ACC112 (cell line): ENCODE measurements around the gene PLD1.

ENCODE experiments used
- H2AFZ ChIP-seq: fragments of 200-600 bp; sonication (generic); one replicate; pipeline ENCODE4 v1.6.0; 2017; ENCODE audit warnings: antibody characterized with exemption, low read length; ENCODE audit not compliant: unreplicated experiment
- H3K27ac ChIP-seq: fragments of 200-600 bp; sonication (generic); 2 replicates; pipeline ENCODE4 v1.5.1; 2014; ENCODE audit warnings: low read depth, mild to moderate bottlenecking, antibody characterized with exemption, low read length, moderate library complexity
- H3K27me3 ChIP-seq: fragments of 200-600 bp; sonication (generic); 2 replicates; pipeline ENCODE4 v1.6.1; 2014; ENCODE audit warnings: mild to moderate bottlenecking, antibody characterized with exemption, low read length, moderate library complexity, mixed read lengths; ENCODE audit not compliant: insufficient read depth
- H3K36me3 ChIP-seq: fragments of 200-600 bp; sonication (generic); 2 replicates; pipeline ENCODE4 v1.6.1; 2016; ENCODE audit warnings: mild to moderate bottlenecking, antibody characterized with exemption, low read length, moderate library complexity, mixed read lengths; ENCODE audit not compliant: insufficient read depth
- H3K4me1 ChIP-seq: fragments of 200-600 bp; sonication (generic); one replicate; pipeline ENCODE4 v1.6.1; 2016; ENCODE audit warnings: low read length, mixed read lengths; ENCODE audit not compliant: insufficient read depth, unreplicated experiment, control insufficient read depth
- H3K4me3 ChIP-seq: fragments of 200-600 bp; sonication (generic); 2 replicates; pipeline ENCODE4 v1.5.1; 2014; ENCODE audit warnings: mild to moderate bottlenecking, low read depth, low read length
- H3K79me2 ChIP-seq: fragments of 200-600 bp; sonication (generic); one replicate; pipeline ENCODE4 v1.6.0; 2016; ENCODE audit warnings: low read length; ENCODE audit not compliant: control insufficient read depth, unreplicated experiment, insufficient read depth

Gene PLD1

DNA sequence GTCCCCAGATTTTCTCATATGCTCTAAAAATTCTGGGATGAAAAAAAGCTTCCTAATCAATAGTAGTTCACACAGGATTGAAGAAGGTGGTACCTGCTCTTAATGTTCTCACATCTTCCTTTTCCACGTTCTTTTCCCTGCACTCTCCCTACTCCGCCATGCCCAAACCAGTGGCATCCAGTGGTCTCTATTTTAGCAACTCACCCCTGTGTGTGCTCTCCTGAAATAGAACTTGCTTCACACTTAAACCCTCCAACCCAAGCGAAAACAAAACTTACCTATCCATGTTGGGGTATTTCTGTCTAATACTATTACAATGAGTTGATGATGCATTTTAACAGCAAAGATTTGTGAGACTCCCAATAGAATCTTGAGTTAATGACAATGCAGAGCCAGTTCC is 148.8 kb downstream of the PLD1 start:
- no peaks in the 10 kb centered on the region for H3K27me3 ChIP-seq
- peaks cover 5% of the 10 kb centered on the region; the same call in 1 of the 2 replicates for H3K36me3 ChIP-seq
- H3K4me1 ChIP-seq: no peaks in the 10 kb centered on the region
- no peak overlapping the region for H2AFZ ChIP-seq
- H3K27ac ChIP-seq: no peak overlapping the region
- no peak overlapping the region for H3K4me3 ChIP-seq
- no peaks in the 10 kb centered on the region for H3K79me2 ChIP-seq

DNA sequence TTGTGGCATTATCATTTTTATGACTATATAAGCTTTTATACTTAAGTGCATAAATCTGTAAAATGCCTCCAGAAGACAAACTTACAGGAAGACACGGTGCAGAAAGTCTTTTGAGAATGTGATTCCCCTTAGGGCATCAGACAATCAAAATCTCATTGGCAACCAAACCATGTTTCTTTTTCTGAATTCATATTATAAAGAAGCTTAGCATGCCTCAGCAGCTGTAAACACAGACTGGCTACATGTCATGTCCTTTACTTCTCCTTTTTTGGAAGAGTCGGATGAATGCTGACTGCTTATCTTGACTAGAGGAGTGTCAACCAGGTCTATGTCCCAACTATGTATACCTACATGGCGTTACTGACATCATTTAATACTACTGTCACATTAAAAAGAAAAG is 150.1 kb downstream of the PLD1 start:
- Histone ChIP-seq H3K4me3 (no peak overlapping the region), H3K27me3 (no peaks in the 10 kb centered on the region), H3K79me2 (no peaks in the 10 kb centered on the region), H3K27ac (no peak overlapping the region), H3K36me3 (peaks cover 5% of the 10 kb centered on the region; the same call in 1 of the 2 replicates), H3K4me1 (no peaks in the 10 kb centered on the region), H2AFZ (no peak overlapping the region)

DNA sequence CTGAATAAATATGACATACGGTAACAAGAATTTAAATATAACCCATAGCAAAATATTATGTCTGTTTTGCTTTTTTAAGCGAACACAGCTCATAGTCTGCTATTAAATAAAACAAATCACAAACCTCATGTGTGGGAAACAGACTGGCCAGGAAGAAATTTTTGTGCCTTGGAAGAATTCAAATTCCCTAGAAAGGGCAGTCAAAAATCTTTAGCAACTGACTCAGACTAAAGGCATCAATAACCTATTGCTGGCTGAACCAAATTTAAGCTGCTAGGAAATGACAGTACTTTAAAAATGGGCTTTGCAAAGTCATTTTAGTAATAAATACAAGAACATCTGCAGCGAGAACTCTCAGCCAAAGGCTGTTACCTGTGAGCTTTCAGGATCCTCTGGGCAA is 151.4 kb downstream of the PLD1 start:
- H2AFZ ChIP-seq: no peak overlapping the region
- H3K4me3 ChIP-seq: no peak overlapping the region
- no peaks in the 10 kb centered on the region for H3K27me3 ChIP-seq
- no peak overlapping the region for H3K27ac ChIP-seq
- H3K4me1 ChIP-seq: peaks cover 9% of the 10 kb centered on the region
- H3K79me2 ChIP-seq: no peaks in the 10 kb centered on the region
- peaks cover 5% of the 10 kb centered on the region; the same call in 1 of the 2 replicates for H3K36me3 ChIP-seq

DNA sequence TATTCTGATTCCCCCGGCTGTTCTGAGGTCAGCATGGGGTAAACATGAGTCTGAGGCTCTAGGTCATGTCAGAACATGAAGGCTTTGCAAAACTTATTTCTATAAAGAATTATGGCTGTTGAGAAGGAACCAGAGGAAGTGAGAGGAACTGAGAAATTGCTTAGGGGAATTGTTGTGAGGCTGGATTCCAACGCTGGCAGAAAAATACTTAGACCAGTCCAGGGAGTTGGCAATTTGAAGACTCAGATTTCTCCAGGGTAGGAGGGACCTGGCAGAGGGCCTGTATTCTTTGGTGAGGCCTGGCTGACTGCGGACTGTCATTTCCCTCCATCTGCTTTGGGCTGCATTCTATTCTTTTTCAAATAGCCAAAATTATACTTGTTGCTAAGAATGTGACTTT is 155.5 kb downstream of the PLD1 start:
- Histone ChIP-seq H3K79me2 (no peaks in the 10 kb centered on the region), H3K4me3 (no peak overlapping the region), H3K27me3 (no peaks in the 10 kb centered on the region), H2AFZ (no peak overlapping the region), H3K4me1 (peaks cover 9% of the 10 kb centered on the region), H3K36me3 (peaks cover 5% of the 10 kb centered on the region; the same call in 1 of the 2 replicates), H3K27ac (peak overlapping the region; percentile 27)

DNA sequence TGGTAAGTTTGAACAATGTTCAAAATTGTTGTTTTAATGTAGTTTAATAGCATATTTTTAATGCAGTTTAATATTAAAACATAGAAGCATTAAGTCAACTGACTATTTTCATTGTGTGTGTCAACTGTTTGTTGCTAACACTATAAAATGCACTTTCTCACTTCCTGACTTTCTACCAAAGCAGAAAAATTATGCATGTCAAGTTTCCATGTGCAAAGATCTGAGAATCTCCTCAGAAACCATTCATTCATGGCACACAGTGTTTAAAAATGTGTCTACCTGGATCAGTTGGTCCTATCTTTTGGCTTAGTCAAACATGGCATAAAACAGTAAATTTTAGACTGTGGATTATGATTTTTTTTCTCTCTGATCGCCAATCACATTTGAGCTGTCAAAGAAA is 156.0 kb downstream of the PLD1 start:
- Histone ChIP-seq H2AFZ (no peak overlapping the region), H3K79me2 (no peaks in the 10 kb centered on the region), H3K36me3 (peaks cover 5% of the 10 kb centered on the region; the same call in 1 of the 2 replicates), H3K27me3 (no peaks in the 10 kb centered on the region), H3K27ac (peak overlapping the region; percentile 27), H3K4me3 (no peak overlapping the region), H3K4me1 (peaks cover 9% of the 10 kb centered on the region)

DNA sequence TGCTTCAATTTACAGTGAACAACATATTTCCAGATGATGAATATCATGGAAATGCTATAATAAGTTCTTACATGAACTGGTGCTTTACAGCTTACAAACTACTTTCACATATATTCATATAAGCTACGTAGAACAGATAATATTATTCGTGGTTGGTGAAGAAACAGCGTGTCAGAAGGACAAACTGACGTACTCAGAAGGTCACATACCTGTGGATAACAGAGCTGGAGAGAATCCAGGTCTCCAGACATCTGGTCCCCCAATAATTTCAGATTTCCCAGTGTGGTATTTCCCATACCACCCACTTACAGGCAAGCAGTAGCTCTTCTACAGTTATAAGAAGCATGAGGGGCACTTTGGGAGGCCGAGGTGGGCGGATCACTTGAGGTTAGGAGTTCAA is 156.6 kb downstream of the PLD1 start:
- peaks cover 5% of the 10 kb centered on the region; the same call in 1 of the 2 replicates for H3K36me3 ChIP-seq
- peaks cover 9% of the 10 kb centered on the region for H3K4me1 ChIP-seq
- H2AFZ ChIP-seq: no peak overlapping the region
- no peak overlapping the region for H3K27ac ChIP-seq
- no peaks in the 10 kb centered on the region for H3K27me3 ChIP-seq
- H3K4me3 ChIP-seq: no peak overlapping the region
- H3K79me2 ChIP-seq: no peaks in the 10 kb centered on the region

DNA sequence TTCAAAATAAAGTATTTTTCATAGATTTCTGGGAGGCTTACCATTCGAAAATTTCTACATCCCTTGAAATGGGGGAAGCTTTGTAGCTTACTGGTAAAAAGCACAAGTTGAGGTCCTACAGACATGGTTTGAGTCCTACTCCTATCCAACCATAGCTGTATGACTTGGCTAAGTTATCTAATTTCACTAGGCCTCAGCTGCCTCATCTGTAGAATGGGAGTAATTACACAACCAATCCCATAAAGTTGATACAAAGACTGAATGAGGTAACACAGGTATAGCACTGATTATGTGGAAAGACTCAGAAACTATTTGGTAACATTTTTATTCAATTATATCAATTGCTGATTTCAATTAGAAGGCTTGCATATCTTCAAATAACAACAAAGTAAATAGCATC is 157.4 kb downstream of the PLD1 start:
- Histone ChIP-seq H3K27ac (no peak overlapping the region), H2AFZ (no peak overlapping the region), H3K4me1 (peaks cover 9% of the 10 kb centered on the region), H3K27me3 (no peaks in the 10 kb centered on the region), H3K4me3 (no peak overlapping the region), H3K79me2 (no peaks in the 10 kb centered on the region), H3K36me3 (peaks cover 5% of the 10 kb centered on the region; the same call in 1 of the 2 replicates)

DNA sequence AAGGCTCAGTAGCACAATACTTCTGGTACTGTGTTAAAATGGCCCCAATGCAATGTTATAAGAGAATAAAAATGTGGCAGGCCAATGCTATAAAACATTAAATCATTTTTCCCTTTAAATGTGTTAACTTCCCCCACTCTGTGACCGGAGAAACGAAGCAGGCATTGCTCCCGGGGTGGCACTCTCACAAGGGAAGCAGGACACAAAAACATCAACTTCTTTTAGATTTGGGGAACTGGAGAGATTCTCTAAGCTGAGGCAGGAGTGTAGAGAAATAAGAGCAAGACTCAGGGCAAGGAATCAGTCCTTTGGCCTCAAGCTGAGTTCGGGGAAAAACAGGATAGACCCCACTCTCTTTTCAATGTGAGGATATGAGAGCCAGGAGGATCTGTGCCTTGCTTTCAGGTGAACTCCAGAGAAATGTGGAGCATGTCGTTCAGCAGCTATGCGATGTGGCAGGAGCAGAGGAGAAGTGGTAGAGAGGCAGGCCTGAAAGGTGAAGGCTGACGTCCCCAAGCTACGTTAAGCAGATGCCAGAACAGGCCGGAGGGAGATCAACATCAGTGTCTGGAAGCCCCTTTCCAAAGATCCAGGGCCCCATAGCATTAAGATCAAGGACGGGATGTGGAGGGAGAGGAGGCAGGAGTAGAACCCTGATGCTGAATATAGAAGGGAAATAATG is 160.2 kb downstream of the PLD1 start:
- H2AFZ ChIP-seq: no peak overlapping the region
- no peak overlapping the region for H3K4me3 ChIP-seq

DNA sequence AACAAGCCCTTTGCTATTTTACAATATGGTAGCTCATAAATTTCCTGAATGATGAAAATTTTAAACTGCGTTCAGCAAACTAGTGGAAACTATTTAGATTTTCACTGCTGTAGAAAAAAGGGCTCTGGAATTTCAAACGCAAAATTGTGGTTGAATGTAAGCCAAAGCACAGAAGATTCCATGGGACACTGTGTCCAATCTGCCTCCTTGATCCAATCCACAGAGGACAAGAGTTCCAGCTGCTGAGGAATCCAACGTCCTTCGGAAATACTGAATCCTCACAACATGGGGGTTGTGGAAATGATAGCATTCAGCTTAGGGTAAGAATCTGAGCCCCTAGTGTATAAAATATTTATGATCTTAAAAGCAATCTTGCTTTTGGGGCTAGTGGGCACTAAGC is 161.0 kb downstream of the PLD1 start:
- Histone ChIP-seq H3K4me1 (peaks cover 4% of the 10 kb centered on the region), H3K27ac (no peak overlapping the region), H3K36me3 (no peaks in the 10 kb centered on the region), H3K79me2 (no peaks in the 10 kb centered on the region), H3K27me3 (no peaks in the 10 kb centered on the region), H3K4me3 (no peak overlapping the region), H2AFZ (no peak overlapping the region)

More for the DNA sequence above, 160.2 kb downstream of the PLD1 start:
- Histone ChIP-seq H3K79me2 (no peaks in the 10 kb centered on the region), H3K36me3 (no peaks in the 10 kb centered on the region), H3K27ac (no peak overlapping the region), H3K4me1 (peaks cover 12% of the 10 kb centered on the region), H3K27me3 (no peaks in the 10 kb centered on the region)

DNA sequence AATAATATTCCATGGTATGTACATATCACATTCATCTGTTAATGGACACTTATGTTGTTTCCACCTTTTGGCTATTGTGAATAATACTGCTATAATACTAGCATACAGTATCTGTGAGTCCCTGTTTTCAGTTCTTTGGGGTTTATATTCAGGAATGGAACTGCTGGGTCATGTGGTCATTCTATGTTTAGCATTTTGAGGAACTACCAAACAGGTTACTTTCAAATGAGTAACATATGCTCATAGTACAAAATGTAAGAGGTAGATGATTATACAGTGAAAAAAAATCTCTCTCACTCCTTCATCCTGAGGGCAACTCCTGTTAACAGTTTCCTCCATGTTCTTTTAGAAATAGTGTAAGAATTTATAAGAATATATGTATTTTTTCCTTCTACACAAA is 162.2 kb downstream of the PLD1 start:
- Histone ChIP-seq H3K36me3 (no peaks in the 10 kb centered on the region), H3K79me2 (no peaks in the 10 kb centered on the region), H3K27me3 (no peaks in the 10 kb centered on the region), H3K4me1 (peaks cover 3% of the 10 kb centered on the region), H2AFZ (no peak overlapping the region), H3K27ac (no peak overlapping the region), H3K4me3 (no peak overlapping the region)

DNA sequence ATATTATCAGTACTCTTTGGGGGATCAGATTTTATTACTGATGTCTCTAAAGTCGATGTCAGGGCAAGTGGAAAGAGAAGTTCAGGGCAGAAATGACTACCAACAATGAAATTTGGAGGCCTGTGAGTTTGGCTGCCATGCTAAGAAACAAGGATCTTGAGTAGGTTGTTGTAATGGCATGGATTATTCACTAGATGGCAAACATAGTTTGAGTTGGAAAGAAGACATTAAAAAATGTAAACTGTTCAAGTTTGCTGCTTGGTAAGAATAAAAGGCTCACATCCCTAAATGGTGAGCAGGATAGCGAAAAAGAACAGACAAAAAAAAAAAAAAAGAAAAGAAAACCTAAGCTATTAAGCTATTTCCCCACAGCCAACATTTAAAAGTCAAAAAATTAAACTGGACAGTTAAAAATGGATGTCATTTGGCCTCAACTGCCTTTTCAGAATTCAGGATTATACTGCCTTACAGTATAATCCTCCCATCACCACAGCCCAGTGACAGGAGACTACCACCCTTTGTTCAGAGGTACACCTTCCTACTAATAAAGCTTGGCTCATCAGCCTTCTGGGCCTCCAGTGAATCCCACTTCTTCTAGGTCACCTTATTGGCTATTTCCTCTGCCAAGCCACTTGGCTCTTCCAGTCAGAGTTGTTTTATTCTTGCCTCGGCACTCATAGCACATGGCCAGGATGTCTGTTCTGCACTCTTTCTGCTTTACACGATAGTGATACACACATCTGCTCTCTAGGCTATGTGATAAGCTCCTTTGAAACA is 163.7 kb downstream of the PLD1 start:
- H2AFZ ChIP-seq: peak overlapping the region; percentile 90
- peak overlapping the region; percentile 38; the same call in 1 of the 2 replicates for H3K27ac ChIP-seq
- H3K36me3 ChIP-seq: no peaks in the 10 kb centered on the region
- H3K4me3 ChIP-seq: no peak overlapping the region
- no peaks in the 10 kb centered on the region for H3K79me2 ChIP-seq
- no peaks in the 10 kb centered on the region for H3K27me3 ChIP-seq
- peaks cover 3% of the 10 kb centered on the region for H3K4me1 ChIP-seq
